Suppressor macrophage treated with lipopolysaccharide for 1 hour (primary cell): Measurements from ENCODE around the gene LIMCH1.

Experiments used
- DNase-seq, 3 donors: peaks; one replicate each; pipeline ENCODE4 v3.0.0-alpha.2; 2020 to 2022

Gene LIMCH1

GRCh38 chr4:41744572-41745291, 206.8 kb downstream of the LIMCH1 start:
- DNase-seq = no peak

- DNase-seq = no peak
These were observed 207.5 kb downstream of the LIMCH1 start for GRCh38 chr4:41745292-41746024.

GRCh38 chr4:41746025-41746439, 208.1 kb downstream of the LIMCH1 start:
- DNase-seq = no peak

GRCh38 chr4:41746440-41747229, 208.7 kb downstream of the LIMCH1 start:
- DNase-seq = no peak

- DNase-seq = no peak
These were observed 209.5 kb downstream of the LIMCH1 start for GRCh38 chr4:41747230-41748055.

- no peak for DNase-seq
These were observed 210.2 kb downstream of the LIMCH1 start for GRCh38 chr4:41748074-41748570.

- DNase-seq = no peak
These were observed 210.9 kb downstream of the LIMCH1 start, which contains the start of gene PHOX2B for GRCh38 chr4:41748571-41749475. Gene PHOX2B, minus strand, starts transcription at chr4:41748725. Its CDS starts 115 bp downstream, at chr4:41748610.

- no peak for DNase-seq
These were observed 211.7 kb downstream of the LIMCH1 start for GRCh38 chr4:41749631-41750039.
